Measurements from ENCODE around the gene HSFX4. TPM values are rescaled to one million over a fixed set of nuclear protein-coding genes. Genes with fewer than 3 reads are reported as not detected.

Gene HSFX4
- total and polyA plus RNA-seq, 2 experiments from 2014 or later: not detected

- TF ChIP-seq ZNF462 (CRISPR knock-in tag; IDR thresholded peaks at IDR 0.05) (no peak), ZNF114 (CRISPR knock-in tag; IDR thresholded peaks at IDR 0.05) (no peak), CREB1 (CRISPR knock-in tag; IDR thresholded peaks at IDR 0.05; ENCODE audit: low read depth) (no peak), JUNB (IDR thresholded peaks at IDR 0.05; ENCODE audit: unreplicated experiment) (no peak), CTCF (conservative IDR thresholded peaks at IDR 0.05; ENCODE audit: low read depth in 2 of 2) (no peak)
Measured at GRCh38 chrX:149908308-149908707, 21.1 kb upstream of the HSFX4 start (continued).

GRCh38 chrX:149908727-149909126 is 20.6 kb upstream of the HSFX4 start:
- Histone ChIP-seq H3K27ac (ENCODE audit: low read depth) (no peak overlapping the region), H3K4me1 (ENCODE audit: insufficient read depth) (peaks cover 8% of the 10 kb centered on the region; the same call in 1 of the 2 replicates), H3K36me3 (ENCODE audit: insufficient read depth) (no peaks in the 10 kb centered on the region), H3F3A (replicated peaks; ENCODE audit: low read depth) (no peaks in the 10 kb centered on the region), H3K27me3 (ENCODE audit: insufficient read depth) (no peaks in the 10 kb centered on the region), H3K4me2 (no peak overlapping the region), H3K4me3 (no peak overlapping the region), H3K9me2 (ENCODE audit: insufficient read depth) (no peaks in the 10 kb centered on the region), H3K79me2 (replicated peaks; ENCODE audit: insufficient read depth) (no peaks in the 10 kb centered on the region), H2AFZ (no peak overlapping the region), H4K20me1 (replicated peaks; ENCODE audit: insufficient read depth) (no peaks in the 10 kb centered on the region)
- H3K4me3 Mint-ChIP-seq: no peak overlapping the region
- H3K4me1 Mint-ChIP-seq: peaks cover 12% of the 10 kb centered on the region
- H3K27ac Mint-ChIP-seq: no peak overlapping the region
- no peak for ATAC-seq
- no peaks in the 10 kb centered on the region for H3K9me3 Mint-ChIP-seq
- peaks cover 3% of the 10 kb centered on the region for H3K27me3 Mint-ChIP-seq (ENCODE audit: insufficient read depth, low read depth, poor library complexity)
- no peaks in the 10 kb centered on the region for H3K36me3 Mint-ChIP-seq (ENCODE audit: low read depth)
- DNase-seq (ENCODE audit: low spot score): no peak
- TF ChIP-seq ZNF331 (CRISPR knock-in tag; IDR thresholded peaks at IDR 0.05; ENCODE audit: low read depth) (no peak), CTCF (conservative IDR thresholded peaks at IDR 0.05; ENCODE audit: low read depth in 2 of 2) (no peak), STAT1 (IDR thresholded peaks at IDR 0.05; ENCODE audit: unreplicated experiment) (no peak), ETS1 (IDR thresholded peaks at IDR 0.05) (no peak), EZH2phosphoT487 (IDR thresholded peaks at IDR 0.05; ENCODE audit: unreplicated experiment) (no peak), NANOG (IDR thresholded peaks at IDR 0.05; ENCODE audit: borderline replicate concordance) (no peak), REST (IDR thresholded peaks at IDR 0.05; ENCODE audit: unreplicated experiment) (no peak)
